IPS-20b (cell line): ENCODE results near the gene RANBP3.
"Not testable (repeated sequence)": the region's sequence is repeated elsewhere in the genome, so short reads cannot be mapped to it uniquely, and the experiment has no call there.

Experiments used
- H3K27ac ChIP-seq: one replicate; pipeline ENCODE4 v1.5.1; 2013; ENCODE audit warnings: low read length
- H3K27me3 ChIP-seq: 2 replicates; pipeline ENCODE4 v1.6.1; 2013; ENCODE audit warnings: mild to moderate bottlenecking, low read length, inconsistent platforms; ENCODE audit not compliant: insufficient read depth
- H3K36me3 ChIP-seq: 2 replicates; pipeline ENCODE4 v1.6.1; 2013; ENCODE audit warnings: low read depth, mild to moderate bottlenecking, inconsistent platforms, low read length, moderate library complexity; ENCODE audit not compliant: insufficient read depth
- H3K4me1 ChIP-seq: 2 replicates; pipeline ENCODE4 v1.6.1; 2013; ENCODE audit warnings: mild to moderate bottlenecking, control low read depth, inconsistent platforms, low read length, moderate library complexity; ENCODE audit not compliant: insufficient read depth
- H3K4me3 ChIP-seq: 2 replicates; pipeline ENCODE4 v1.5.1; 2013; ENCODE audit warnings: mild to moderate bottlenecking, low read length, inconsistent platforms
- H3K9ac ChIP-seq: 2 replicates; pipeline ENCODE4 v1.6.1; 2013; ENCODE audit warnings: low read depth, mild to moderate bottlenecking, inconsistent platforms, low read length, moderate library complexity
- H3K9me3 ChIP-seq: 2 replicates; pipeline ENCODE4 v1.6.1; 2013; ENCODE audit warnings: mild to moderate bottlenecking, low read depth, low read length, inconsistent platforms; ENCODE audit not compliant: insufficient read depth

The RANBP3 gene

GRCh38 chr19:5977785-5978605 is at the start of gene RANBP3:
RANBP3 (minus strand) TSS chr19:5978140; CDS start chr19:5978082, 58 bp downstream.
- peaks cover 23% of the 10 kb centered on the region for H3K36me3 ChIP-seq
- peak within 1 kb of the TSS; percentile 85 for H3K4me3 ChIP-seq

GRCh38 chr19:6026390-6027227 is 48.7 kb upstream of the RANBP3 start:
- no peak overlapping the region; the same call in 1 of the 2 replicates for H3K9ac ChIP-seq
- peaks cover 10% of the 10 kb centered on the region; the same call in 1 of the 2 replicates for H3K27me3 ChIP-seq
- H3K27ac ChIP-seq, result no peak overlapping the region
- no peaks in the 10 kb centered on the region for H3K4me1 ChIP-seq
- no peaks in the 10 kb centered on the region for H3K36me3 ChIP-seq
- no peaks in the 10 kb centered on the region for H3K9me3 ChIP-seq
- no peak overlapping the region for H3K4me3 ChIP-seq

More at GRCh38 chr19:5977785-5978605, at the start of gene RANBP3:
- Histone ChIP-seq H3K27me3 (no peaks in the 10 kb centered on the region), H3K27ac (peak within 1 kb of the TSS; percentile 60), H3K9ac (peak within 1 kb of the TSS; percentile 92), H3K4me1 (0 out of 2 replicates have a peak, but pooled peaks cover 3% of the 10 kb centered on the region), H3K9me3 (no peaks in the 10 kb centered on the region)

- not testable (repeated sequence) for H3K27ac ChIP-seq, H3K4me1 ChIP-seq, H3K36me3 ChIP-seq, H3K9me3 ChIP-seq, H3K27me3 ChIP-seq, H3K9ac ChIP-seq, H3K4me3 ChIP-seq
Measured at GRCh38 chr19:6024756-6025155, 46.8 kb upstream of the RANBP3 start.

DNA sequence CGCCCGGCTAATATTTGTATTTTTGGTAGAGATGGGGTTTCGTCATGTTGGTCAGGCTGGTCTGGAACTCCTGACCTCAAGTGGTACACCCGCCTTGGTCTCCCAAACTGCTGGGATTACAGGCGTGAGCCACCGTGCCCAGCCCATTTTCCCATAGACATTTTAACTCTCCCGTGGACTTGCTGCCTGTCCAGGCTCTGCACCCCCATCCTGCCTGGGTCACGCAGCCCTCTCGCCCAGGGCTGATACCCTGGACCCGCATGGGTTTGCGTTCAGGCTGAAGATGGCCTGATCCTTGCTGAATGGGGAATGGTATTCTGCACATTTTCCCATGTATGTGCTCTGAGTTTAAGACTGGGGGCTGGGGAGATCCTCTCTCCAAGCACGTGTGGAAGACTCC is 46.0 kb upstream of the RANBP3 start:
- H3K27ac ChIP-seq, result no peak overlapping the region
- H3K9ac ChIP-seq, result no peak overlapping the region
- no peaks in the 10 kb centered on the region for H3K4me1 ChIP-seq

DNA sequence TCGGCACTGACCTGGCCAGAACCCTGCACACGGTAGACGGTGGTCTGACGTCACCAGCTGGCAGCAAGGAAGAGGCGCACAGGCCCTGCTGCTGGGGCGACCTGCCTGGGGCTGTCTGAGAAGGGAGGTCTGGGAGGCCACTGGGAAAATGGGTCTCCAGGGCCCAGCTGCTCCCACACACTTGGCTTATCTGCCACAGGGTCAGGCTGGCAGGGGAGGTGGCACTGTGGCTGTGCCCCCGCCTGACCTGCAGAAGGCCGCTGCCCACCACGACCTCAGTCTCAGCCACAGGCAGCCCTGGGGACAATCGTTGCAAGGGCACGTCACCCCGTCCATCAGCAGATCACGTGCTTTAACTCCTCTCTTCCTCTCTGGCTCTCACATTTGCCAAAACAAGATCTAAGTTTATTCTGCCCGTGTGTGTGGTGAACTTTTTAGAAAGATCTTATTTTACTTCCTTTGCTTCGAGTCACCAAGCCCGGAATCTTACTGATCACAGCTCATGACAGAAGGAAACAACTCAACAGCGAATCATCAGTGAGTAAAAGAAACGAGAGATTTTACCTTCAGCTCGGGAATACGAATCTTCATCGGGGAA is 45.2 kb upstream of the RANBP3 start:
- Histone ChIP-seq H3K9me3 (no peaks in the 10 kb centered on the region), H3K27ac (no peak overlapping the region), H3K9ac (no peak overlapping the region), H3K4me3 (no peak overlapping the region), H3K4me1 (no peaks in the 10 kb centered on the region), H3K36me3 (no peaks in the 10 kb centered on the region), H3K27me3 (peaks cover 10% of the 10 kb centered on the region; the same call in 1 of the 2 replicates)

More for the DNA sequence above, 46.0 kb upstream of the RANBP3 start:
- Histone ChIP-seq H3K27me3 (peaks cover 10% of the 10 kb centered on the region; the same call in 1 of the 2 replicates), H3K36me3 (no peaks in the 10 kb centered on the region), H3K9me3 (no peaks in the 10 kb centered on the region), H3K4me3 (no peak overlapping the region)

DNA sequence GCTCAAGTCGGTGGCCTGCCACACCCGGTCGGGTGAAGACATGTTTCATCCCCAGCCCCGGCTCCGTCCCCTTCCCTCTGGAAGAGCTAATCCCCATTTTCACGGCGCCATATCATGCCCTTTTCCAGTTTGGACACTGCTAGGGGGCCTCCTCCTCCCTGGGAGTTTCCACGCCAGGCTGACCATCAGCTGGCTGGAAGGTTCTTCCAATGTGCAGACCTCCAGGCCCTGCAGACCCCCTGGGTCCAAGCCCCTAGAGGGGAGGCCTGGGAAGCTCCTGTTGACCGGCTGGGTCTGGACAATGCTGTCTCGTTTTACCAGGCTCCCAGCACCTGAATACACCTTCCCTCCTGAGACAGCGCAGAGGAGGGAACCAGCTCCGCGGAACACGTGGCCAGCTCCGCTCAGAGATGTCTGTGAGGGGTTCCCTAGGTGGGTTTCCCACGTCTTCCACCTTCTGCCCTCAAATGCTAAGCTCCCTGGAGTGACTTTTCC is 44.7 kb upstream of the RANBP3 start:
- Histone ChIP-seq H3K4me1 (no peaks in the 10 kb centered on the region), H3K4me3 (no peak overlapping the region), H3K9me3 (no peaks in the 10 kb centered on the region), H3K27me3 (peaks cover 10% of the 10 kb centered on the region; the same call in 1 of the 2 replicates), H3K9ac (no peak overlapping the region), H3K27ac (no peak overlapping the region), H3K36me3 (no peaks in the 10 kb centered on the region)

DNA sequence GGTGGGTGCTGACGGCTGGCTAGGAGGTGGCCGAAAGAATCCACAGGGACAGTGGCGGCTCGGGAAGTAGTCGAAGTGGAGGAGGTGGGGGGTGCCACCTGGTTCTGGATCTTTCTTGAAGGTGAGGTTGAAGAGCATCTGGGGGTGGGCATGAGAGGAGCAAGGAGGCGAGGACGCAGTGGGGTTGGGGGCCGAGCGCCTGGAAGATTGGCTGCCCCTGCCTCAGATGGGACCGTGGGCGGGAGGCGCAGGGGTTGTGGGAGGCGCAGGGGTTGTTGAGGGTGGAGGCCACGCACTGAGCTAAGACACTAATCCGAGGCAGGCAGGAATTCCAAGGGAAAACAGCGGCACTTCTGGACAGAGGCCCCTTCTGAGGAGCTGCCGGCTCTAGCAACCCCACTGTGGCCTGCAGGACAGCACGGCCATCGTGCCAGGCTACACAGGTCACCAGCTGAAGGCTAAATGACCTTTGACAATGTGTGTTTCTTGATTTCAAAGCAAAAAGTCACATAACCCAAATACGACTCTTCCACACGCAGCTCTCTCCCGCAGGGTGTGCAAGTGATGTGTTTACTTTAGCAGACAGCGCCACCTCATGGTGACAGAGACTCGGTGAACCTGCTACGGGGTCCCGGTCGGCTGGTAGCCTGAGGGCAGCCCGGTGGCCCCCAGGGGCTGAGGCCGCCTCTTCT is 44.1 kb upstream of the RANBP3 start:
- H3K9ac ChIP-seq, result no peak overlapping the region
- no peaks in the 10 kb centered on the region for H3K36me3 ChIP-seq
- H3K4me3 ChIP-seq, result no peak overlapping the region
- no peak overlapping the region for H3K27ac ChIP-seq
- H3K4me1 ChIP-seq, result no peaks in the 10 kb centered on the region
- H3K9me3 ChIP-seq, result no peaks in the 10 kb centered on the region
- H3K27me3 ChIP-seq, result peaks cover 10% of the 10 kb centered on the region; the same call in 1 of the 2 replicates

GRCh38 chr19:6020972-6021805 is 43.2 kb upstream of the RANBP3 start:
- no peak overlapping the region for H3K27ac ChIP-seq
- no peaks in the 10 kb centered on the region for H3K9me3 ChIP-seq
- no peak overlapping the region for H3K4me3 ChIP-seq
- no peak overlapping the region for H3K9ac ChIP-seq
- H3K27me3 ChIP-seq, result peaks cover 10% of the 10 kb centered on the region; the same call in 1 of the 2 replicates
- H3K4me1 ChIP-seq, result no peaks in the 10 kb centered on the region
- H3K36me3 ChIP-seq, result no peaks in the 10 kb centered on the region

DNA sequence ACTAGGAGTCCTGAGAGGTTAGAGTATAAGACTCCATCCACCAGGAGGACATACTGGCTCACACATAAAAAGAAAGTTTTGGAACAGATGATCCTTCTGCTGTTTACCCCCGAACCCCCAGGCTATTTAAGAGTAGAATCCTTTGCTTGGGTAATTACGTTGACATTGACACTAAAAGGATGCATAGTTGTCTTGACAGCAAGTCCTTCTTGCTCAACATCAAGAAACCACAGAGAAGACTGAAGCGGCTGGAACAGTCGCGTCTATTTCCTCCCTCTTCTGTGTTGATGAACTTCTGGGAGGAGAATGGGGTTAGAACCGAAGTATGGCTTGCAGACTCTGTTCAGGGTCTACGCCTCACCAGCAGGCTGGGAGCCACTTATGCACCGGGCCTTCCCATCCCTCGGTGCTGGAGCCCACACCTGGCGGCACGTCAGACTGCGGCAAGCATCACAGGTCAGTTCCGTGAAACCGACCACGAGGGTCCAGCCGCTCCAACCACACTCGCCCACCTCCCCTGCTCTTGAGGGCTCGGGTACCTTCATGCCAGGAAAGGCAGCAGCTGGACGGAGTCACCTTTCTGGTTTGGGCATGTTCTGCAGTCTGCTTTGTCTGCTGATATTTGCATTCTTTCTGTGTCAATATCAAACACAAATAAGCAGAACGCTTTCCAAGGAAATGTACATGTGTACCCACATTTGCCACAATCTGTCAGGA is 42.4 kb upstream of the RANBP3 start:
- Histone ChIP-seq H3K27me3 (peaks cover 10% of the 10 kb centered on the region; the same call in 1 of the 2 replicates), H3K4me1 (no peaks in the 10 kb centered on the region), H3K9ac (no peak overlapping the region), H3K4me3 (no peak overlapping the region), H3K9me3 (no peaks in the 10 kb centered on the region), H3K27ac (no peak overlapping the region), H3K36me3 (no peaks in the 10 kb centered on the region)

DNA sequence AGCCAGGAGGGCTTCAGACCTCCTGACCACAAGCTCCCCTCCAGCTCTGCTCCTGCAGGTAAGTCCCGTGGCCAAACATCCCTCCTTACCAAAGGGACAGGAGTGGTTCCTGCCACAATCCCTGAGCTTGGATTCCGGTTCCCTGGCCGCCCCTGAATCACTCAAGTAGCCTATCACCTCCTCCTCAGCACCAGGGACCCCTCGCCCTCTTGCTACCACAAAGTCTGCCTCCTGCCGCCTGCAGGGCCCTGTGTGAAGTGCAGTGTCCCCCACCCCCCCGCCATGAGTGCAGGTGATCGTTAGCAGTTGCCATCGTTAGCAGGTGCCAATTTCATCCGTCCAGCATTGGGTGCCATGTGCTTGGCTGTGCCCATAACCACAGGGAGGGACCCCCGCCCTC is 40.8 kb upstream of the RANBP3 start:
- Histone ChIP-seq H3K4me1 (no peaks in the 10 kb centered on the region), H3K27ac (no peak overlapping the region)

More for the DNA sequence above, 40.8 kb upstream of the RANBP3 start:
- H3K36me3 ChIP-seq, result no peaks in the 10 kb centered on the region
- no peak overlapping the region for H3K9ac ChIP-seq
- H3K9me3 ChIP-seq, result no peaks in the 10 kb centered on the region
- H3K27me3 ChIP-seq, result peaks cover 10% of the 10 kb centered on the region; the same call in 1 of the 2 replicates
- H3K4me3 ChIP-seq, result no peak overlapping the region
